Esophagus muscularis mucosa (tissue), 4 donors: ENCODE data around the gene CCDC9B. TPM values are rescaled to one million over a fixed set of nuclear protein-coding genes. Genes with fewer than 3 reads are reported as not detected.
A peak's percentile ranks its signal among the peaks of the same experiment; 100 is the strongest.

Experiments used
- DNase-seq: peaks from one replicate; pipeline ENCODE4 v3.0.0-alpha.2; 2017; ENCODE audit errors: extremely low spot score
- H3K27ac ChIP-seq, 4 donors: fragments of 200-600 bp; sonication (generic); replicated peaks in 1 of 4; 1 replicate in 3 of 4; 2 replicates in 1 of 4; pipeline ENCODE4 v1.5.1; 2016 to 2019; ENCODE audit warnings: mild to moderate bottlenecking in 1 of 4
- H3K27me3 ChIP-seq, 4 donors: fragments of 200-600 bp; sonication (generic); one replicate each; pipeline versions ENCODE4 v1.5.1 to v1.6.0; 2016 to 2019
- H3K36me3 ChIP-seq, 4 donors: fragments of 200-600 bp; sonication (generic); one replicate each; pipeline ENCODE4 v1.5.1; 2016 to 2019
- H3K4me1 ChIP-seq, 4 donors: fragments of 200-600 bp; sonication (generic); one replicate each; pipeline ENCODE4 v1.5.1; 2016 to 2019
- H3K4me3 ChIP-seq, 4 donors: fragments of 200-600 bp; sonication (generic); 1 replicate in 2 of 4; 2 replicates in 2 of 4; pipeline ENCODE4 v1.5.1; 2016 to 2019; ENCODE audit warnings: mild to moderate bottlenecking in 4 of 4, moderate library complexity in 1 of 4
- H3K9me3 ChIP-seq, 4 donors: fragments of 200-600 bp; sonication (generic); 1 replicate in 3 of 4; 2 replicates in 1 of 4; pipeline ENCODE4 v1.5.1; 2016 to 2019
- CTCF ChIP-seq, 3 experiments: fragments of 200-600 bp in 2 of 3; fragments of 450-650 bp in 1 of 3; sonication (generic) in 2 of 3; IDR thresholded peaks; one replicate each; pipeline ENCODE4 v1.5.1; 2017 to 2019; ENCODE audit warnings: antibody characterized with exemption in 3 of 3, mild to moderate bottlenecking in 2 of 3, moderate library complexity in 1 of 3
- EP300 ChIP-seq: sonication (generic); formaldehyde crosslinking; IDR thresholded peaks from one replicate; pipeline ENCODE4 v1.6.1; 2017; ENCODE audit warnings: antibody characterized with exemption
- POLR2A ChIP-seq: fragments of 450-650 bp; IDR thresholded peaks from one replicate; pipeline ENCODE4 v1.6.1; 2017; ENCODE audit warnings: antibody characterized with exemption, moderate library complexity, mild to moderate bottlenecking, low read depth
- POLR2AphosphoS5 ChIP-seq, 2 donors: sonication (generic); formaldehyde crosslinking; IDR thresholded peaks; one replicate each; pipeline ENCODE4 v1.6.1; 2017; ENCODE audit warnings: antibody characterized with exemption in 2 of 2
- WGBS: methylation state at CpG from one replicate; pipeline ENCODE4 v1.1.5; 2018; 5-methylcytosine and 5-hydroxymethylcytosine counted together
- intact Hi-C: fragments of 100-400 bp; cut with DNase I; formaldehyde crosslinking; loops from one replicate; pipeline ENCODE4 v1.15.1; 2023
- total RNA-seq, 4 donors: library from RNA; depleted of rRNA; stranded (reverse); fragments of >200 nt; gene quantifications; one replicate each; pipeline versions ENCODE4 v1.1.0 to v1.2.1, GENCODE V29; 2016

The CCDC9B gene
- total RNA-seq, 4 donors from 2014 or later, result 22.9 to 82.6 (median 56.3) TPM

GRCh38 chr15:40285554-40286011 lies 55.2 kb downstream of the CCDC9B start:
- intact Hi-C loops, result no loop called here

GRCh38 chr15:40285151-40285550 lies 55.6 kb downstream of the CCDC9B start:
- peaks cover 22 to 52% (median 37%) of the 10 kb centered on the region in 4 donors for H3K27me3 ChIP-seq
- no peak for DNase-seq
- no peaks in the 10 kb centered on the region for H3K9me3 ChIP-seq
- no peaks in the 10 kb centered on the region for H3K36me3 ChIP-seq
- peaks cover 22 to 29% (median 27%) of the 10 kb centered on the region in 4 donors for H3K4me1 ChIP-seq
- intact Hi-C loops, result no loop called here
- H3K4me3 ChIP-seq, result no peak overlapping the region
- 80% methylated on average over 4 of the region's 4 CpGs for WGBS
- no peak overlapping the region for H3K27ac ChIP-seq
- TF ChIP-seq POLR2A (no peak), CTCF (IDR thresholded peaks at IDR 0.05) (no peak), POLR2AphosphoS5 (IDR thresholded peaks at IDR 0.05) (no peak), EP300 (no peak)

More at GRCh38 chr15:40285554-40286011, 55.2 kb downstream of the CCDC9B start:
- no peak overlapping the region for H3K27ac ChIP-seq
- peaks cover 17 to 48% (median 32%) of the 10 kb centered on the region in 4 donors for H3K27me3 ChIP-seq
- H3K4me1 ChIP-seq, result peaks cover 25 to 29% (median 29%) of the 10 kb centered on the region in 4 donors
- H3K36me3 ChIP-seq, result no peaks in the 10 kb centered on the region
- no peak overlapping the region for H3K4me3 ChIP-seq
- TF ChIP-seq POLR2A, result no peak
- TF ChIP-seq POLR2AphosphoS5 (IDR thresholded peaks at IDR 0.05), result no peak
- no peak for TF ChIP-seq CTCF (IDR thresholded peaks at IDR 0.05)
- no peak for TF ChIP-seq EP300
- no peak for DNase-seq
- 36% methylated on average over 1 of the region's 1 CpG for WGBS
- no peaks in the 10 kb centered on the region for H3K9me3 ChIP-seq

DNA sequence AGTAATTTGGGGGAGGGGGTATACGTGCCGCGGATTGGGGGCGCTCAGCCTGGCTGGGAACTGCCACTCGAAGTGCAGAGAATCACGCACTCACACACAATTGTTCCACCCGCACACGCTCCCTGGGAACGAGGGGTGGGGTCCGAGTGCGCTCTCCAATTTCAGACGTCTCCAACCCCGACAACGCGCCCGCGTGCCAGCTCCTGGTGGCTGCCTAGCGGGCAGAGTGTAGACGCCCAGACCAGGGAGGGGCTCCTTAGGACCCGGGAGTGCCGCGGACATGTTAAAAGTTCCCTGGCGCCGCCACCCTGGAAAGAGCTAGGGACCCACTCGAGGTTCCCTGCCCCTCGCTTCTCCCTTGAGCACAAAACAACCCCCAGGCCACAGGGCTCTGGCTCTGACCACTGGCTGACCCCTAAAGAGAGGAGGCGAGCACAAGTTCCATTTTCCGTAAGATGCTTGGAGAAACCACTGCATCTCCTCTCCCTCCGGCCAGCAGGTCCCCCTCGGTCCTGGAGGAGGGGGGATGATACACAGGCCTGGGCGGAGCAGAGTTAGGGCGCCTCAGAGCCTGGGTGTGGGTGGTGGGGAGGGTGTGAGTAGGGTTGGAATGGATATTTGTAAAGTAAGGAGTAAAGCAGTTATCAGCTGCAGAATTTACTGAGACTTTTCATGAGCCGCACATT lies 57.0 kb downstream of the CCDC9B start:
- Histone ChIP-seq H3K9me3 (no peaks in the 10 kb centered on the region), H3K36me3 (no peaks in the 10 kb centered on the region)
- 57% methylated on average over 17 of the region's 33 CpGs for WGBS

DNA sequence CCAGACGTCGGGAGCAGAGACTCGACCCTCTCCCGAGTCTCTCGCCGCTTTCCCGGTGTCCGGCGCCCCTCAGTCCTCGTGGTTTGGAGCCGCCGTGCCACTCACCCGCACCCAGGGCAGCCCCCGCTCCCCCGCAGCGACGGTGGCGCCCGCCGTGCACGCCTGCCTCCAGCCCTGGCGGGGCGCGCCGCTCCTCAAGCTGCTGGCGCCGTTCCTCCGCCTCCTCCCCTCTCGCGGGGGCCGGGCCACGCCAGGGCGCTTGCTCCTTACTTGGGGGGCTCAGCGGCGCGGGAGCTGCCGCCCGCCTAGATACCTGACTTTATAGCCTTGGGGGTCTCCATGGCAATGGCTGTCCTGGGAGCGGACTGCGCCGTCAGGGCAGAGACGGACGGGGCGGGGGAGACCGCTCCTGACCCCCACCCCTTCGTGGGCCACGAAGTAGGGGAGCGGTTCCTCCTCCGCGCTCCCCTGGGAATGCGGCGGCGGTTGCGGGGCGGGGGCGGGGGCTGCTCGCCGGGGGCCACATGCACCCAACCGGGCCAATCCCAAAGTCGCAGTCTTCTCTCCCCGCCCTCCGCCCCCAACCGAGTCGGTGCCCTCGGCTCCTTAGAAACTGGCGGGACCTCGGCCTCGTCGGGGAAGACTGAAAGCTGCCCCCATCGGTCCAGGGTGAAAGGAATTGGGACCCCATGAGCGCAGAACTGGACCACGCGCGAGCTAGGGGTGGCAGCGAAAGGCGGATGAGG lies 57.7 kb downstream of the CCDC9B start, which contains the start of gene ANKRD63:
ANKRD63 (minus strand) TSS at position 196 of the 746 bp plus-strand sequence. CDS start 478 bp downstream, outside the sequence.
- H3K4me1 ChIP-seq, result peaks cover 33 to 38% (median 37%) of the 10 kb centered on the region in 4 donors
- peaks cover 26 to 73% (median 43%) of the 10 kb centered on the region in 4 donors for H3K27me3 ChIP-seq
- H3K36me3 ChIP-seq, result no peaks in the 10 kb centered on the region
- TF ChIP-seq POLR2AphosphoS5 (IDR thresholded peaks at IDR 0.05) (no peak), POLR2A (no peak), CTCF (IDR thresholded peaks at IDR 0.05) (no peak), EP300 (no peak)
- H3K4me3 ChIP-seq, result peak within 1 kb of the TSS; percentile 53 to 59 (median 54)
- no peak for DNase-seq
- no peak within 1 kb of the TSS for H3K27ac ChIP-seq
- WGBS, result 5% methylated on average over 20 of the region's 76 CpGs
- intact Hi-C loops, result loop anchor here (5.0 kb wide), 1 partner anchor 34 kb away; no protein-coding TSS in a partner anchor
- no peaks in the 10 kb centered on the region for H3K9me3 ChIP-seq

More for the DNA sequence above, 57.0 kb downstream of the CCDC9B start:
- TF ChIP-seq CTCF (IDR thresholded peaks at IDR 0.05) (no peak), EP300 (no peak), POLR2AphosphoS5 (IDR thresholded peaks at IDR 0.05) (no peak)
- Histone ChIP-seq H3K27ac (no peak overlapping the region), H3K4me3 (peak overlapping the region in 1 of 4 donors; percentile 56), H3K27me3 (peaks cover 26 to 66% (median 43%) of the 10 kb centered on the region in 4 donors), H3K4me1 (peaks cover 33 to 38% (median 37%) of the 10 kb centered on the region in 4 donors)
- no peak for DNase-seq
- intact Hi-C loops, result loop anchor here (5.0 kb wide), 1 partner anchor 34 kb away; no protein-coding TSS in a partner anchor
